GM21381 (cell line): ENCODE results near the gene CFAP221.
"Not testable (repeated sequence)": the region's sequence is repeated elsewhere in the genome, so short reads cannot be mapped to it uniquely, and the experiment has no call there.

Experiments
- ATAC-seq: cut with Tn5 transposase; IDR thresholded peaks from one replicate; pipeline ENCODE4 v1.9.1; 2021; ENCODE audit warnings: mild to moderate bottlenecking, moderate library complexity; ENCODE audit not compliant: unreplicated experiment

CFAP221 gene

GRCh38 chr2:119584469-119584868 lies 40.2 kb downstream of the CFAP221 start:
- ATAC-seq, result no peak

GRCh38 chr2:119586085-119586484 lies 41.8 kb downstream of the CFAP221 start:
- ATAC-seq, result no peak

GRCh38 chr2:119590873-119591272 lies 46.6 kb downstream of the CFAP221 start:
- no peak for ATAC-seq

- no peak for ATAC-seq
These were observed 47.3 kb downstream of the CFAP221 start for GRCh38 chr2:119591523-119591922.

DNA sequence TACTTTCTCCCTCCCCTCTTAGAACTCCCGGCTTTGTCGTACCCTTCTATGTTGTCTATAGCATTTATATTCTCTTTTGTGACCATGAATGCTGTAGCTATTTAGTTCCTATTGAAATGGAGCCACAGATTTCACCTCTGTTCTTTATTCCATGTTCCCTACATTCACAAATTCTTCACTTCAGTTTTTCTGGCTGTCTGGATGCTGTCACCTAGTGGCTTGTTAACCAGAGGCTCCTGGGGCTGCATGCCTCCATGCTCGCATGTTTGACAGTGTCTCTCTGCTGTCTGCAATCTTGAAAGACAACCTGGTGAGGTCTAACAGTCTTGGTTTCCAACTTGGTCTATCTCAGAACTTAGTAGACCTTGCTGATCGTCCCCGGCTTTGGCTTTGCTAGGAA lies 48.2 kb downstream of the CFAP221 start:
- no peak for ATAC-seq

GRCh38 chr2:119596638-119597037 lies 52.4 kb downstream of the CFAP221 start:
- no peak for ATAC-seq

- no peak for ATAC-seq
These were observed 54.5 kb downstream of the CFAP221 start for GRCh38 chr2:119598596-119599263.

- no peak for ATAC-seq
These were observed 55.1 kb downstream of the CFAP221 start for GRCh38 chr2:119599384-119599783.

DNA sequence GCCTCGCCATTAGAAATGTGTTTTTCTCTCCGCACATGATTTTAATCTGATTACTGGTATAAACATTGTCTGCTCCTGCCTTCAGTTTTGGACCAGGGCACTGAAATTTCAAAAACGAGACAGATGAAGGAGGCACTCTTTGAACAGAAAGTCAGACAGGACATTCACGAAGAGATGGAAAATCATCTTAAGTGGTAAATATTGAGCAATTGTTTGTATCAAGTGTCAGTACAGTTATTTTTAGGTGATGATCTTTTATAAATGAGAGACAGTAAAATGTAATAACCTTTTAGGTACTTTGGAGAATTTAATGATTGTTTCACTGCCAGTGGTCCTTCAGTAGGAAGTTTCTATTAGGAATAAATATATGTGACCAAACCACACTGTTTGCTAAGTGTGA lies 60.8 kb downstream of the CFAP221 start:
- no peak for ATAC-seq

- no peak for ATAC-seq
These were observed 62.4 kb downstream of the CFAP221 start for GRCh38 chr2:119606674-119607073.

DNA sequence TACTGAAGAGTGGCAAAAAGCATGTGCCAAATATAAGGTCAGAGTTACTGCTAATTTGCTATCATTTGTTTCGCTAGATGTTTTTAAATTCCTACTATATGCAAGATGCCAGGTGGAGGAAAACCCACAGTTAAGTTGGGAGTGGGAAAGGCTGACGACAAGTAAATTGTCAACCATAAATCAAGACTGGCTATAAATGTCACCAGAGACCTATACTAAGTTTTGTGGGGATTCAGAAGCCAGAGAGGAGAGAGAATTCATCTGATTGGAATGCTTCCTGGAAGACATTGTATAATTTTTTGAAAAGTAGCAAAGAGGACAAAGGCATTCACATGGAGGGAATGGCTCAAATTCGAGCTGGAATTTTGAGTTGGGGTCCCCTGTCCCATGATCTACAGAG lies 64.3 kb downstream of the CFAP221 start:
- no peak for ATAC-seq

DNA sequence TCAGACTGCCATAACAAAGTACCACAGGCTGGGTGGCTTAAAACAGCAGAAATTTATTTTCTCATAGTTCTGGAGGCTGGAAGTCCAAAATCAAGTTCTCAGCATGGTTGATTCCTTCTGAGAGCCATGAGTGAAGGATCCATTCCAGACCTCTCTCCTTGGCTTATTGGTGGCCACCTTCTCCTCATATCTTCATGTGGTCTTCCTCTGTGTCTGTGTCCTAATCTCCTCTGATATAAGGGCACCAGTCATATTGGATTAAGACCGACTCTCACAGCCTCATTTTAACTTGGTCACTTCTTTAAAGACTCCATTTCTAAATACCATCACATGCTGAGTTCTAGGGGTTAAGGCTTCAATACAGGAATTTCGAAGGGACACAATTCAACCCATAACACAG lies 65.1 kb downstream of the CFAP221 start:
- ATAC-seq, result no peak

DNA sequence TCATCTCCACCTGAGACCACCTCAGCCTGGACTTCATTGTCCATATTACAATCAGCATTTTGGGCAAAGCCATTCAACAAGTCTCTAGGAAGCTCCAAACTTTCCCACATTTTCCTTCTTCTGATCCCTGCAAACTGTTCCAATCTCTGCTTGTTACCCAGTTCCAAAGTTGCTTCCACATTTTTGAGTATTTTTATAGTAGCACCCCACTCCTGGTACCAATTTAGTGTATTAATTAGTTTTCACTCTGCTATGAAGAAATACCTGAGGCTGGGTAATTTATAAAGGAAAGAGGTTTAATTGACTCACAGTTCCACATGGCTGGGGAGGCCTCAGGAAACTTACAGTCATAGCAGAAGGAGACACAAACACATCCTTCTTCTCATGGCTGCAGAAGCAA lies 69.9 kb downstream of the CFAP221 start:
- ATAC-seq, result not testable (repeated sequence)

DNA sequence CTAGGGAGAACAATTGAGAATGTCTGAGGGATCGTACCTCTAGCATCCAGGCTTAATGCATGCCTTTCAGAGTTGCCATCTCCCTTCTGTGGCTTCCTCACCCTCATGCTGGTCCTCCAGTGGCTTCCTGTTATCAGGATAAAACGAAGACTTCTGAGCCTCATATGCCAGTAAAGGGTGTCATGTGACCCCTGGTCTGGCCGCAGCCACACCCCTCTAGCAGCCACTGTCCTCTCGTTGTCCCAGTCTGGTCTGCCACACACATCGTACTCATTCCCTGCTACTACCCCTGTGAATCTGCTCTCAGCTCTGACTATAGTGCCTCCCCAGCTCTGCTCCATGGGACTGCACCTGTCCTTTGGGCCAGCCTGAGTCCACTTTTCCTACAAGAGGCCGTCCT lies 72.2 kb downstream of the CFAP221 start:
- ATAC-seq, result no peak

DNA sequence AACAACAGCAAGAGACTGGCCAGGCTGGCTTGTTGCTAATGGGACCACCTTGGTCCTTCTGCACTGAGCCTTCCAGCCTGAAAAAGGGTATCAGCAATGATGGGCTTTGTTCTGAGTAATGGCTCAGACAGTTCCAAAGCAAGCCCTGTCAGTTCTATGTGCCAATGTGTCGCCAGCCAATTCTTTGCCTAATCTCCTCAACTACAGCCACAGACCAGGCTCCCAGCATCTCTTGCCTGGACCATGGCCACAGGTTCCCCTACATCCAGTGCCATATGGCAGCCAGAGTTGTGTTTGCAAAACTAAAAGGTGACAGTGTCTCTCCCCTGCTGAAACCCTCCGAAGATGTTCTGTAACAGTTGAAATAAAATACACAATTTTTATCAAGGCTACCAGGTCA lies 73.2 kb downstream of the CFAP221 start:
- ATAC-seq, result no peak

- not testable (repeated sequence) for ATAC-seq
These were observed 74.5 kb downstream of the CFAP221 start for GRCh38 chr2:119618725-119619124.

DNA sequence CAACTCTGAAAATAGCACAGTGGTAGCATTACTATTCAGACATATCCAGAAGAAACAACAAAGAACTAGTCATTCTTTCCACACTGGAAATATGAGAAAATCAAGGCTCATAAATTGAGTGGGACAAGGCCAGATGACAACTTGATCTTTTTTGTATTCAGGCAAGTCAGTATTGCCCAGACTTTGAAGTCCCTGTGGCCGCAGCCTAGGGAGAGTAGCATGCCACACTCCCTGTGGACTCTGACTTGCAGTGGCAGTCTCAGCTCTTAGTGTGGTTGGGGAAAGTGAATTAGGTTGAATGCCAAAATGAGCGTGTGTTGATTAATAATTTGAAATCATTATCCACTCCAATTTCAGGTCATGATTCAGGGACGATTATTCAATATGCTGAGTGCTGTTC lies 81.0 kb downstream of the CFAP221 start:
- ATAC-seq, result no peak

DNA sequence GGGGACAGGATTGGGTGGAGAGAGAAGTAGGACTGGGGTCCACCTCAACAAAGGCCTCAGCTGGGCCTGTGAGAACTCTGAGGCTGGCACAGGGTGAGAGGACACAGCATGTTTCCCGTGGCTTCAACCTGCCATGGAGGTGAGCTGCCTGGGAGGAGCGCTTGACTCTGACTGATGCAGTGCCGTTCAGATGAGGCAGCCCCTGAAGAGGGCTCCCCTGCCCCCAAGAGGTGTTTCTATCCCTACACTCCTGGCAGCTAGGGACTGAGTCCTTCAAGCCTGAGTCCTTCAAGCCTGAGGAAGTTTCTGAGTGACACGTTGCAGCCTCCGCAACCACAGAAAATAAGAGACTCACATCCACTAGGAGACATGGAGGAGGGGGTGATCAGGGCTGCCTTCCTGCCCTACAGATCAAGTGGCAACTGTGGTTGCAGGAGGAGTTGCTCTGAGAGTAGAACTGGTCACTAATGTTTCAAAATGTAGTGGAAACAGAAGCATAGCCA lies 85.1 kb downstream of the CFAP221 start:
- ATAC-seq, result no peak

DNA sequence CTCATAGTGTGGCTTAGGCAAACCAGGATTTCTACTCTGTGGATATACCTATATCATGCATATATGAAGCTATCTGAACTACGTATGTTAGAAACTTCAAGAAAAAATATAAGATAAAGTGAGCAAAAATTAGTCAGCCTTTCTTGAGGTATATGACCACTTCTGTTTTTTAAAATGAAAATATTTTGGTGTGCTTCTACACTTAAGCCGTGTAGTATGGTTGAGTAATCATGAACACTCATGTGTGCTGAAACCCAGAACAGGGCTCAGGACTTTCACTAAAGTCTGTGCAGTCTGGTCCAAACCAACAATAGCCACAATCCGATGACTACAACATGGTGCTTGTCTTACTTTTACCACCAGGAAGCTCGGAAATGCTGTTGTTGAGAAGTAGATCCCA lies 85.9 kb downstream of the CFAP221 start:
- no peak for ATAC-seq

DNA sequence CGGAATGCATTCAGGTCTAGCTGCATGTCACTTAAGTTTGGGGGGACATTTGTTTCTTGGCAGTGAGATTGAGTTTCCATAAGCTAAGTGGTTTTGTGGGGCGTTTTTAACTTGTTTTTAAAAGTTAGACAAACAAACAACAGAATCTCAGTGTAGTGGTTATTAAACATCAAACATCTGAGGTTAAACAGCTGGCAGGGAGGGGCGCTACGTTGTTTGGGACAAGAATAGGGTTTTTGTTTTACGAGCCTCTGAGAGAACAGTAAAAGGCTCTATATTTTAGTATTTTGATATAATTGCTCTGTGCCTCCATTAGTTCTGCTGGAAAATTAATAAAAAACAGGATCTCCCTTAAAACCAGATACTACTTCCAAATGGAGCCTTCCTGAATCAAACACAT lies 93.1 kb downstream of the CFAP221 start:
- ATAC-seq, result no peak

DNA sequence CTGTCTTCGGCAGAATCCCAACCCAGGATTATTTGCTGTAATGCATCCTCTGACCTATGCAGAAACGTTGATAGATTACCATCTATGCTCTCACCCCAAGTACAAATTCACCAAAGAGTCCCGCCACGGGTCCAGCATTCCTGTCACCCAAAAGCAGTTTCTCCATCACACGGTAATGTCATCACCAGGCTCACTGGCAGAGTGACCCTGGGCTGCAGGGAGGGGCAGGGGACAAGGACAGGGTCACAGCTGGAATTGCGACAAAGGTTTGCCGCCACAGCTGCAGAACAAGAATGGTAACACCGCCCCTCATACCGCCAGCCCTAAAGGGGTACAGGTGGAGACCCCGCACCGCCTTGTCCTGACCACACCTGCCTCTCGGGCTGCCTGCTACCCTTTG lies 94.0 kb downstream of the CFAP221 start:
- no peak for ATAC-seq

DNA sequence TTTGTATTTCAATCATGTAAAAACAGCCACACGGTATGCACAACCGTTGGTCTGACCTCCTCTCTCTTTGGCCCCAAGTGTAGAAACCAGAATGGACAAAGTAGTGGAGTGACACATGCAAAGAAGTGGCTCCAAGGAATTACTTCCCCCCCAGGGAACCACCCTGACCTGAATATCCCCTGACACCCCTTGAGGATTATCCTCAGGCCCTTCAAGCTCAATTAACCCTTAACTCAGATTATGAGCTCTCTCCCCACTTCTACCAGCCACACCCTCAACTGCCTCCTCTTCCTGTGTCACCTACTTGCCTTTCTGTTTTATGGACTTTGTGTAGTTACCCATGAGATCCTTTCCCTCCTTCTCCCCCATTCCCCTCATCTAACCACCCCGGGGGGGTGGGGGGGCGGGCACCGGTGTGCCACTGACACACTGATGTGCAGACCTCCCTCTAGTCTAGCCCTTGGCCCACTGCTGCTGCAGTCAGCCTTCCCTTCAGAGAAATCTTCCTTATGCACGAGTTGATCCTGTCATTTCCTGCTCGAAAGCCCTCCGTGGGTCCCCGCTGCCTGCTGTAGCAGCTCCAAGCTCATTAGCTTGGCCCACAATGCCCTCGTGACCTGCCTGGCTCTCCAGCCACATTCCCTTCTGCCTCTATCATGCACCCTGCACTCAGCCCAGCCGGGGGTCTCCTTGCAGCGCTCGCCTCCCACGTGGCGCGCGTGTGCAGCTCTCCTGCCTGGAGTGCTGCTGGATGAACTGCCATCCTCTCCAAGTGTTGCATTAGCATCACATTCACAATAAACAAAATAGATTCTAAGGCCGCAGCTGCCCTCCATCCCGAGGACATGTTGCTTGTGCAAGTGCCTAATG lies 94.7 kb downstream of the CFAP221 start:
- ATAC-seq, result no peak
